ENCODE data around the gene SYT2.

Gene SYT2

GRCh38 chr1:202688401-202688800 is 21.9 kb downstream of the SYT2 start:
- H3K27me3 ChIP-seq (replicated peaks; ENCODE audit: control insufficient read depth, insufficient read depth, low read length): peaks cover 58% of the 10 kb centered on the region
- H3K4me1 ChIP-seq (ENCODE audit: control insufficient read depth, insufficient read depth, low read length): no peaks in the 10 kb centered on the region
- H3K36me3 ChIP-seq (ENCODE audit: control insufficient read depth, insufficient read depth, low read length, severe bottlenecking): no peaks in the 10 kb centered on the region
- no peak overlapping the region for H3K4me3 ChIP-seq (ENCODE audit: low read length)
- H3K9me3 ChIP-seq (ENCODE audit: control insufficient read depth, low read length): no peaks in the 10 kb centered on the region
- no peak for DNase-seq (ENCODE audit: low read depth)
- H3K9ac ChIP-seq (ENCODE audit: low read length): no peak overlapping the region

GRCh38 chr1:202687798-202688197 is 22.5 kb downstream of the SYT2 start:
- H3K36me3 ChIP-seq (ENCODE audit: control insufficient read depth, insufficient read depth, low read length, severe bottlenecking): no peaks in the 10 kb centered on the region
- no peak overlapping the region for H3K9ac ChIP-seq (ENCODE audit: low read length)
- H3K9me3 ChIP-seq (ENCODE audit: control insufficient read depth, low read length): no peaks in the 10 kb centered on the region
- H3K4me1 ChIP-seq (ENCODE audit: control insufficient read depth, insufficient read depth, low read length): no peaks in the 10 kb centered on the region
- H3K27me3 ChIP-seq (replicated peaks; ENCODE audit: control insufficient read depth, insufficient read depth, low read length): peaks cover 62% of the 10 kb centered on the region
- H3K4me3 ChIP-seq (ENCODE audit: low read length): no peak overlapping the region
- DNase-seq (ENCODE audit: low read depth): no peak

DNA sequence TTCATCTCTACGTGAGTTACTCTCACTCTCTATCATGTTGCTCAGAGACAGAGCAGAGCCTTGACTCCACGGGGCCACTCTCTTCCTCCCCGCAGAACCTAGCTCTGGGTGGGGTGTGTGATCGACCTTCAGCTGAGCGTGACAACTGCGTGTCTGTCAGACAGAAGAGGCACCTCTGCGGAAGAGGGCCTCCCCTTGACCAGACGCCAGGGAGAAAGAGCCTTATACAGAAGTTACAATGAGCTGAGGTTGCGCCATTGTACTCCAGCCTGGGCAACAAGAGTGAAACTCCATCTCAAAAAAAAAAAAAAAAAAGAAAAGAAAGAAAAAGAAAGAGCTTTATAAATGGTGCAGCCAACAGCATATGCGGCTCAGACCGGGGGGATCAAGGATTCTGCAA is 22.9 kb downstream of the SYT2 start:
- no peak overlapping the region for H3K4me3 ChIP-seq (ENCODE audit: low read length)
- no peak overlapping the region for H3K9ac ChIP-seq (ENCODE audit: low read length)
- DNase-seq (ENCODE audit: low read depth): no peak
- H3K27me3 ChIP-seq (replicated peaks; ENCODE audit: control insufficient read depth, insufficient read depth, low read length): peaks cover 66% of the 10 kb centered on the region
- no peaks in the 10 kb centered on the region for H3K4me1 ChIP-seq (ENCODE audit: control insufficient read depth, insufficient read depth, low read length)
- H3K9me3 ChIP-seq (ENCODE audit: control insufficient read depth, low read length): no peaks in the 10 kb centered on the region
- no peaks in the 10 kb centered on the region for H3K36me3 ChIP-seq (ENCODE audit: control insufficient read depth, insufficient read depth, low read length, severe bottlenecking)

DNA sequence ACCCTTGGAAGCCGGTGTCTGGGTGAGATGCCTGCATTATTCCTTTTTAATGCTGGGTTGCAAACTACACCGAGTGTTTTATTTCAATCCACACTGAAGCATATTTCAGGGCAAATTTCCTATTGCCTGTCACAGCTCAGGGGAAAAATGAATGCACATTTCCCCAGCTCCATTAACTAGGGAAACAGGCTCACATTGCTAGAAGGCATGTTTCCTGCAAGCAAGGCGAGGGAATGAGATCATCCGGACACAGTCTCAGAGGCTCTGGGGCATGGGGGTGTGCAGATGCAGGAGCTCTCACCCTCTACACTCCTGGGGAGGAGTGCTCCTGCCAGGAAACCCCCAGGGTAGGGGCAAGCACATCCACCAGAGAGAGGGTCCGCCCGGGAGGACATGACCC is 24.6 kb downstream of the SYT2 start:
- Histone ChIP-seq H3K27me3 (replicated peaks; ENCODE audit: control insufficient read depth, insufficient read depth, low read length) (peaks cover 70% of the 10 kb centered on the region), H3K4me3 (ENCODE audit: low read length) (no peak overlapping the region), H3K36me3 (ENCODE audit: control insufficient read depth, insufficient read depth, low read length, severe bottlenecking) (no peaks in the 10 kb centered on the region), H3K9ac (ENCODE audit: low read length) (no peak overlapping the region), H3K9me3 (ENCODE audit: control insufficient read depth, low read length) (no peaks in the 10 kb centered on the region), H3K4me1 (ENCODE audit: control insufficient read depth, insufficient read depth, low read length) (no peaks in the 10 kb centered on the region)
- DNase-seq (ENCODE audit: low read depth): no peak

DNA sequence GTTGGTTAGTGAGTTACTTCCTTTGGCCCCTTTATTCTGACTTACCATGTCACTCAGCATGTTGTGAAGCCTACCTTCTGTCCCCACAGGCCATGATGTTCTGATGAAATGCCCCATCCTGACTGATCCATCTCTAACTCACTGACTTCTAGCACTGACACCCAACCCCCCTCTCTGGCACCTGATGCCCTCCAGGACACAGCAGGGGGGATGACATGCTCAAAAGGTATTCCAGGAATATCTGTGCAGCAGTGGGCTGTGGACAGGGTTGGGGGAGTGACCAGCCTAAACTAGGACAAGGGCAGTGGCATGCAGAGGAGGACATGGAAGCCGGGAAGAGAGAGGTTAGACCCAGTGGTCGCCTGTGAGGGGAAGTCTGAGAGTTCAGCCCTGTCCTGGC is 25.5 kb downstream of the SYT2 start:
- no peak overlapping the region for H3K9ac ChIP-seq (ENCODE audit: low read length)
- H3K9me3 ChIP-seq (ENCODE audit: control insufficient read depth, low read length): no peaks in the 10 kb centered on the region
- no peaks in the 10 kb centered on the region for H3K4me1 ChIP-seq (ENCODE audit: control insufficient read depth, insufficient read depth, low read length)
- H3K4me3 ChIP-seq (ENCODE audit: low read length): no peak overlapping the region
- H3K27me3 ChIP-seq (replicated peaks; ENCODE audit: control insufficient read depth, insufficient read depth, low read length): peaks cover 70% of the 10 kb centered on the region
- no peaks in the 10 kb centered on the region for H3K36me3 ChIP-seq (ENCODE audit: control insufficient read depth, insufficient read depth, low read length, severe bottlenecking)
- no peak for DNase-seq (ENCODE audit: low read depth)

DNA sequence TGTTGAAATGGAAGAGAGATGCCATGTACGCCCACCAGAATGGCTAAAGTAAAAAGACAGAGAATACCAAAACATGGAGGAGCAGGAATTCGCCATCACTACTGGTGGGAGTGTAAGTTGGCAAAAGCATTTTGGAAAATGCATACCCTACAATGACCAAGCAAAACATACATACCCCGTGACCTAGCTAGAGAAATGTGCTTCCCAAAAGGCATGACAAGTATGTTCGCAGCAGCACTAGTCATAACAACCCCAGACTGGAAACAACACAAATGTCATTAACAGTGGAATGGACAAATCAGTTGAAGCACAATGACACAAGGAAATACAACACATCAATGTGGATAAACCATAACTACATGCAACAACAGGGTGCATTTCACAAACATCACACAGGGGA is 27.2 kb downstream of the SYT2 start:
- no peaks in the 10 kb centered on the region for H3K4me1 ChIP-seq (ENCODE audit: control insufficient read depth, insufficient read depth, low read length)
- no peak overlapping the region for H3K4me3 ChIP-seq (ENCODE audit: low read length)
- no peaks in the 10 kb centered on the region for H3K36me3 ChIP-seq (ENCODE audit: control insufficient read depth, insufficient read depth, low read length, severe bottlenecking)
- no peaks in the 10 kb centered on the region for H3K9me3 ChIP-seq (ENCODE audit: control insufficient read depth, low read length)
- H3K27me3 ChIP-seq (replicated peaks; ENCODE audit: control insufficient read depth, insufficient read depth, low read length): peaks cover 76% of the 10 kb centered on the region
- DNase-seq (ENCODE audit: low read depth): no peak
- H3K9ac ChIP-seq (ENCODE audit: low read length): no peak overlapping the region

- no peak overlapping the region for H3K9ac ChIP-seq (ENCODE audit: low read length)
- no peaks in the 10 kb centered on the region for H3K36me3 ChIP-seq (ENCODE audit: control insufficient read depth, insufficient read depth, low read length, severe bottlenecking)
- H3K9me3 ChIP-seq (ENCODE audit: control insufficient read depth, low read length): peaks cover 5% of the 10 kb centered on the region
- H3K4me1 ChIP-seq (ENCODE audit: control insufficient read depth, insufficient read depth, low read length): no peaks in the 10 kb centered on the region
- DNase-seq (ENCODE audit: low read depth): no peak
- H3K4me3 ChIP-seq (ENCODE audit: low read length): no peak overlapping the region
- peaks cover 76% of the 10 kb centered on the region for H3K27me3 ChIP-seq (replicated peaks; ENCODE audit: control insufficient read depth, insufficient read depth, low read length)
Measured at GRCh38 chr1:202682477-202682876, 27.8 kb downstream of the SYT2 start.

- H3K36me3 ChIP-seq (ENCODE audit: control insufficient read depth, insufficient read depth, low read length, severe bottlenecking): no peaks in the 10 kb centered on the region
- peaks cover 11% of the 10 kb centered on the region for H3K9me3 ChIP-seq (ENCODE audit: control insufficient read depth, low read length)
- peaks cover 81% of the 10 kb centered on the region for H3K27me3 ChIP-seq (replicated peaks; ENCODE audit: control insufficient read depth, insufficient read depth, low read length)
- no peak overlapping the region for H3K4me3 ChIP-seq (ENCODE audit: low read length)
- no peak for DNase-seq (ENCODE audit: low read depth)
- H3K4me1 ChIP-seq (ENCODE audit: control insufficient read depth, insufficient read depth, low read length): no peaks in the 10 kb centered on the region
- H3K9ac ChIP-seq (ENCODE audit: low read length): no peak overlapping the region
Measured at GRCh38 chr1:202681736-202682420, 28.4 kb downstream of the SYT2 start.

DNA sequence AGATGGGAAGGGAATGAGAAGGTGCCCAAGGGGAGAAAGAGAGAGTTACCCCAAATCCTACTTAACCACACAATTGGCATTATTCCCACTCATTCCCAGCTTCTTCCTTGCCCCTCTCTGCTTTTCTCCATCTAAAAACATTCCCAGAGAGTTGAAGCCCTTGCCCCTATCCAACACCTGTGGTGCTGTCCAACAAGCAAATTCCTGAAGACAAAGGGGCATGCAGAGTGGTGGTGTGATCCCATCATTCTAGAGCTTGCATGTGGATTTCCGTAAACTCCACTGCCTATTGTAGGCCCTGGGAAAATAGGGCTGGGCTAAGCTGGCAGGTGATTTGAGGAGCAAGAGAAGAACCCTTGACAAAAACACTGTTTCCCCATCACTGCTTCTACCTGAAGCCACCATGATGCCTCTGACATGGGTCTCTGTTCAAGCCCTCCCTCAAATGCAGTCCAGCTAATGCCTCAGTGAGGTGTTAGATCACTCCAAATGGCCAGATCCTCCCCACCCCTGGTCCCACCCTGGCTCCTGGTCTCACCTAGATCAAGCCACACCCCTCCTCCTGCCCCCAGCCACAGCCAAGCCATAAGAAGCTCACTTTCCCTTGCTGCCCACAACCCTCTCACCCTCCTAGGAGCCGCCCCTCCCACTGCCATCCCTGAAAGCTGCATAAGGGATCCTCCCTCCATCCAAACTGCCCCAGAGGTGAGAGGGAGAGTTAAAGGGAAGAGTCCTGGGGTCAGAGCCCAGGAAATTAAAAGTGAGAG is 29.5 kb downstream of the SYT2 start:
- H3K9me3 ChIP-seq (ENCODE audit: control insufficient read depth, low read length): peaks cover 20% of the 10 kb centered on the region
- no peak overlapping the region for H3K4me3 ChIP-seq (ENCODE audit: low read length)
- no peak for DNase-seq (ENCODE audit: low read depth)
- H3K27me3 ChIP-seq (replicated peaks; ENCODE audit: control insufficient read depth, insufficient read depth, low read length): peaks cover 81% of the 10 kb centered on the region
- H3K9ac ChIP-seq (ENCODE audit: low read length): no peak overlapping the region
- H3K36me3 ChIP-seq (ENCODE audit: control insufficient read depth, insufficient read depth, low read length, severe bottlenecking): no peaks in the 10 kb centered on the region
- H3K4me1 ChIP-seq (ENCODE audit: control insufficient read depth, insufficient read depth, low read length): no peaks in the 10 kb centered on the region

GRCh38 chr1:202679406-202680177 is 30.7 kb downstream of the SYT2 start:
- no peak overlapping the region for H3K4me3 ChIP-seq (ENCODE audit: low read length)
- peaks cover 78% of the 10 kb centered on the region for H3K27me3 ChIP-seq (replicated peaks; ENCODE audit: control insufficient read depth, insufficient read depth, low read length)
- peaks cover 23% of the 10 kb centered on the region for H3K9me3 ChIP-seq (ENCODE audit: control insufficient read depth, low read length)
- H3K36me3 ChIP-seq (ENCODE audit: control insufficient read depth, insufficient read depth, low read length, severe bottlenecking): no peaks in the 10 kb centered on the region
- DNase-seq (ENCODE audit: low read depth): no peak
- H3K4me1 ChIP-seq (ENCODE audit: control insufficient read depth, insufficient read depth, low read length): no peaks in the 10 kb centered on the region
- no peak overlapping the region for H3K9ac ChIP-seq (ENCODE audit: low read length)

DNA sequence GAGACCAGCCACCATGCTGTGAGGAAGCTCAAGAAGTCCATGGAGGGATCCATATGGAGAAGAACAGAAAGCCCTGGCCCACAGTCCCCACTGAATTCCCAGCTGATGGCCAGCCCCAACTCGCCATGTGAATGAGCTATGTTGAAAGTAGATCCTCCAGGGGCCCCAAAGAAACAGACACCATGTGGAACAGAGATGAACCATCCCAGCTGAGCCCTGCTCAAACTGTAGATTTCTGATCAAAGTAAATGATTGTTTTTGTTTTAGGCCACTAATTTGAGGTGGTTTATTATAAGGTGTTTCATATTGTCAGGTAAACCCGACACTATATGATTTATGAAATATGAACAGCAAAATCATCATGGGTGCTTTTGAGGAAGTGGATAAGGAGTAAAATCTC is 32.8 kb downstream of the SYT2 start:
- Histone ChIP-seq H3K4me1 (ENCODE audit: control insufficient read depth, insufficient read depth, low read length) (no peaks in the 10 kb centered on the region), H3K9ac (ENCODE audit: low read length) (no peak overlapping the region), H3K9me3 (ENCODE audit: control insufficient read depth, low read length) (peaks cover 23% of the 10 kb centered on the region), H3K4me3 (ENCODE audit: low read length) (no peak overlapping the region), H3K36me3 (ENCODE audit: control insufficient read depth, insufficient read depth, low read length, severe bottlenecking) (no peaks in the 10 kb centered on the region), H3K27me3 (replicated peaks; ENCODE audit: control insufficient read depth, insufficient read depth, low read length) (peaks cover 80% of the 10 kb centered on the region)
- no peak for DNase-seq (ENCODE audit: low read depth)

Data from adipocyte (in vitro differentiated cells).